ENCODE data around the gene DMBX1.

Gene DMBX1

DNA sequence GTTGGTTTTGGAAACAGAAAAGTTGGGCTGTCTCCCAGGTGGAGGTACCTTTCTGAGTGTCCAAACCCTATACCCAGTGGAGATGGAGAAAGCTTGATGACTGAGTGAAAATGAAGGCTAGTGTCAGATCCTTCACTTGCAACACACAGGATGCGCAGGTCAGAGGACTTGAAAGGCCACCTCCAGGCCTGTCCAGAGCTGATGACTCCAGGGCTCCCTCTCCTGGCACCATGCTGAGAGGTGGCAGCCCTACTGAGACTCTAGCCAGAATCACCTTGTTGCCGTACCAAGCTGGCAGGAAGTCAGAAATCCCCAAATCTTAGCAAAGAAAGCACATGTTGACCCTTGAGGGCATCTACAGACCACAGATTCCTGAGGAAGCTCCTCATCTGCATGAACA, 45.4 kb downstream of the DMBX1 start:
- peak; percentile 56 for TF ChIP-seq CTCF (IDR thresholded peaks at IDR 0.05; ENCODE audit: low read depth, low read length)
- DNase-seq, result peak; percentile 20
- Histone ChIP-seq H3K36me3 (no peaks in the 10 kb centered on the region), H3K4me3 (ENCODE audit: low read depth, low read length) (no peak overlapping the region), H3K27me3 (peaks cover 7% of the 10 kb centered on the region; the same call in 1 of the 2 replicates), H3K4me1 (no peaks in the 10 kb centered on the region), H3K9me3 (no peaks in the 10 kb centered on the region)

DNA sequence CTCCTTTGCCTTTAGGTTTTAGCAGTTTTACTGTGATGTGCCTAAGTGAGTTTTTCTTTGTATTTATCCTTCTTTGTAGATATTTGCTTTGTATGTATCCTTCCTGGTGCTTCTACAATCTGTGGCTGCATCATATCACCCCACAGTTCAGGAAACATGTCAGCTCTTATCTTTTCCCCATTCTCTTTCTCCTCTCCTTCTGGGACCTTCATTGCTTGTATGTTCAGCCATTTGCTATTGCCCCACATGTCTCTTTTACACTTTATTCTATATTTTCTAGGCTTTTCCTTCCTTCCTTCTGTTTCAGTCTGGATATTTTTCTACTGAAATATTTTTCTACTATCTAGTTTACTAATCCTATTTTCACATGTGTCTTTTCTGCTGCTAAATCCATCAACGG, 46.9 kb downstream of the DMBX1 start:
- Histone ChIP-seq H3K36me3 (no peaks in the 10 kb centered on the region), H3K27me3 (peaks cover 7% of the 10 kb centered on the region; the same call in 1 of the 2 replicates), H3K9me3 (no peaks in the 10 kb centered on the region), H3K4me3 (ENCODE audit: low read depth, low read length) (no peak overlapping the region), H3K4me1 (no peaks in the 10 kb centered on the region)
- DNase-seq, result no peak
- TF ChIP-seq CTCF (IDR thresholded peaks at IDR 0.05; ENCODE audit: low read depth, low read length), result no peak

GRCh38 chr1:46537651-46538050, 48.0 kb downstream of the DMBX1 start:
- no peak for DNase-seq
- no peak for TF ChIP-seq CTCF (IDR thresholded peaks at IDR 0.05; ENCODE audit: low read depth, low read length)
- H3K4me1 ChIP-seq, result no peaks in the 10 kb centered on the region
- H3K27me3 ChIP-seq, result peaks cover 7% of the 10 kb centered on the region; the same call in 1 of the 2 replicates
- H3K36me3 ChIP-seq, result no peaks in the 10 kb centered on the region
- H3K9me3 ChIP-seq, result no peaks in the 10 kb centered on the region
- H3K4me3 ChIP-seq (ENCODE audit: low read depth, low read length), result no peak overlapping the region

DNA sequence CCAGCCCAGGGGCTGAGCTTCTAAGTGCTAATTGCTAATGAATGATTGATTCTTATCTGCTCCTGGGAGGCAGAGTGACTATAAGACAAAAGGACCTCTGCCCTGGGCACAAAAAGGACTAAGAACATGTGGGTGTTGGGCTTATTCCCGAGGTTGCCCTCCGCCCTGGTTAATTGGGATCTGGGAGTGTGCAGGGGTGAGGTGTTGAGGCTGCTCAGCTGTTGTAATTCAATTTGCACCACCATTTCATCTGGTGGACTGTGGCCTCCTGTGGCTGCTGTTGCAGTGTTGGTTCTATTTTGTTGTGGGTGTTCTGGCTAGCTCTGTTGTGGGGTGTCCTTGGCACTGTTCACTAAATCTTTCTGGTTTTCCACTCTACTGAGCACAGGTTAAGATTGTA, 48.5 kb downstream of the DMBX1 start:
- TF ChIP-seq CTCF (IDR thresholded peaks at IDR 0.05; ENCODE audit: low read depth, low read length), result no peak
- no peak for DNase-seq
- Histone ChIP-seq H3K27me3 (peaks cover 7% of the 10 kb centered on the region; the same call in 1 of the 2 replicates), H3K4me3 (ENCODE audit: low read depth, low read length) (no peak overlapping the region), H3K4me1 (no peaks in the 10 kb centered on the region), H3K9me3 (no peaks in the 10 kb centered on the region), H3K36me3 (no peaks in the 10 kb centered on the region)
